ENCODE results near the gene SCN2B. TPM values are rescaled to one million over a fixed set of nuclear protein-coding genes. Genes with fewer than 3 reads are reported as not detected.

SCN2B gene
- total and polyA plus RNA-seq, 2 of the 13 experiments (the other 11 are each of a cell fraction or from before 2014, with no cell fraction given) = 0.01 to 0.02 TPM

DNA sequence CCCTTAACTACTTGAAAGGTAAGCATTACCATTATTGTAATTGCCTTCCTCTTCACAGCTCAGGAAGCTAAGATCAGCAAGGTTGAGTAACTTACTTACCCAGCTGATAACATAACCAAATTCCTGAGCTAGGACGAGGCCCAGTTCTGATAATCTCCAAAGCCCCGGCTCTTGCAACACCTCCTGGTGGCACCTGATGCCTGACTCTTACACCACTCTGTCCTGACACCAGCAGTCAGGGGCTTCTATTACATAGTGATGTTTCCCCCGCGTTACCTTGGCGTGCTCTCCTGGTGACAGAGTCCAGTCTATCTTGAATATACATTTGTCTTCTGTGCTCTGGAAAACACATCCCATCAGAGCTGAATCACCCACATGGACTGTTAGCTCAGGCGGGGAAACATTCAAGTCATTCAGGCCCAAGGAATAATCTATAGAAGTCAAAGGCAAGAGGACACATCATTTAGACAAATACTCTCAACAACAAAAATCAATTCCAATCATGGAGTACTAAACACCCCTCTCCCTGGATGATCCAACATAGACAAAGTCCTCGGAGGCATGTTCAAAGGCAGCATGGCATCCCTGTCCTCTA, 35.8 kb upstream of the SCN2B start (continued):
- TF ChIP-seq, protein P1, sequence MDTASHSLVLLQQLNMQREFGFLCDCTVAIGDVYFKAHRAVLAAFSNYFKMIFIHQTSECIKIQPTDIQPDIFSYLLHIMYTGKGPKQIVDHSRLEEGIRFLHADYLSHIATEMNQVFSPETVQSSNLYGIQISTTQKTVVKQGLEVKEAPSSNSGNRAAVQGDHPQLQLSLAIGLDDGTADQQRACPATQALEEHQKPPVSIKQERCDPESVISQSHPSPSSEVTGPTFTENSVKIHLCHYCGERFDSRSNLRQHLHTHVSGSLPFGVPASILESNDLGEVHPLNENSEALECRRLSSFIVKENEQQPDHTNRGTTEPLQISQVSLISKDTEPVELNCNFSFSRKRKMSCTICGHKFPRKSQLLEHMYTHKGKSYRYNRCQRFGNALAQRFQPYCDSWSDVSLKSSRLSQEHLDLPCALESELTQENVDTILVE (CRISPR knock-in tag; IDR thresholded peaks at IDR 0.05) = peak; percentile 57; the same call in 1 of the 2 replicates
- TF ChIP-seq LCORL (IDR thresholded peaks at IDR 0.05) (no peak), LCORL (CRISPR knock-in tag; IDR thresholded peaks at IDR 0.05) (peak; percentile 94), ZIK1 (CRISPR knock-in tag; IDR thresholded peaks at IDR 0.05; ENCODE audit: borderline replicate concordance, low read depth) (no peak), ATF7 (IDR thresholded peaks at IDR 0.05) (peak; percentile 63), ATF7 (CRISPR knock-in tag; IDR thresholded peaks at IDR 0.05) (peak; percentile 94), MED13 (CRISPR knock-in tag; IDR thresholded peaks at IDR 0.05) (peak; percentile 92), FOXK1 (CRISPR knock-in tag; IDR thresholded peaks at IDR 0.05; ENCODE audit: borderline replicate concordance, low read depth) (peak; percentile 85; the same call in 1 of the 2 replicates), TBX3 (IDR thresholded peaks at IDR 0.05; ENCODE audit: borderline replicate concordance) (peak; percentile 88), MLX (CRISPR knock-in tag; IDR thresholded peaks at IDR 0.05) (peak; percentile 63; the same call in 1 of the 2 replicates), ZNF580 (CRISPR knock-in tag; IDR thresholded peaks at IDR 0.05; ENCODE audit: borderline replicate concordance, low read depth) (peak; percentile 33; the same call in 1 of the 2 replicates), CCDC6 (CRISPR knock-in tag; IDR thresholded peaks at IDR 0.05) (no peak), MED8 (CRISPR knock-in tag; IDR thresholded peaks at IDR 0.05; ENCODE audit: insufficient replicate concordance) (peak; percentile 94), PHF5A (CRISPR knock-in tag; IDR thresholded peaks at IDR 0.05; ENCODE audit: low read depth, unreplicated experiment) (peak; percentile 21), ZNF710 (CRISPR knock-in tag; IDR thresholded peaks at IDR 0.05; ENCODE audit: borderline replicate concordance) (peak; percentile 77; the same call in 1 of the 2 replicates), SKI (IDR thresholded peaks at IDR 0.05; ENCODE audit: partially characterized antibody) (peak; percentile 61), SNRNP70 (IDR thresholded peaks at IDR 0.05; ENCODE audit: low read depth, low read length) (no peak)
- TF ChIP-seq, protein P2, sequence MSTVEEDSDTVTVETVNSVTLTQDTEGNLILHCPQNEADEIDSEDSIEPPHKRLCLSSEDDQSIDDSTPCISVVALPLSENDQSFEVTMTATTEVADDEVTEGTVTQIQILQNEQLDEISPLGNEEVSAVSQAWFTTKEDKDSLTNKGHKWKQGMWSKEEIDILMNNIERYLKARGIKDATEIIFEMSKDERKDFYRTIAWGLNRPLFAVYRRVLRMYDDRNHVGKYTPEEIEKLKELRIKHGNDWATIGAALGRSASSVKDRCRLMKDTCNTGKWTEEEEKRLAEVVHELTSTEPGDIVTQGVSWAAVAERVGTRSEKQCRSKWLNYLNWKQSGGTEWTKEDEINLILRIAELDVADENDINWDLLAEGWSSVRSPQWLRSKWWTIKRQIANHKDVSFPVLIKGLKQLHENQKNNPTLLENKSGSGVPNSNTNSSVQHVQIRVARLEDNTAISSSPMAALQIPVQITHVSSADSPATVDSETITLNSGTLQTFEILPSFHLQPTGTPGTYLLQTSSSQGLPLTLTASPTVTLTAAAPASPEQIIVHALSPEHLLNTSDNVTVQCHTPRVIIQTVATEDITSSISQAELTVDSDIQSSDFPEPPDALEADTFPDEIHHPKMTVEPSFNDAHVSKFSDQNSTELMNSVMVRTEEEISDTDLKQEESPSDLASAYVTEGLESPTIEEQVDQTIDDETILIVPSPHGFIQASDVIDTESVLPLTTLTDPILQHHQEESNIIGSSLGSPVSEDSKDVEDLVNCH (CRISPR knock-in tag; IDR thresholded peaks at IDR 0.05) = 0 out of 2 replicates have a peak, but pooled peaks have one; percentile 56
- TF ChIP-seq, protein P3, sequence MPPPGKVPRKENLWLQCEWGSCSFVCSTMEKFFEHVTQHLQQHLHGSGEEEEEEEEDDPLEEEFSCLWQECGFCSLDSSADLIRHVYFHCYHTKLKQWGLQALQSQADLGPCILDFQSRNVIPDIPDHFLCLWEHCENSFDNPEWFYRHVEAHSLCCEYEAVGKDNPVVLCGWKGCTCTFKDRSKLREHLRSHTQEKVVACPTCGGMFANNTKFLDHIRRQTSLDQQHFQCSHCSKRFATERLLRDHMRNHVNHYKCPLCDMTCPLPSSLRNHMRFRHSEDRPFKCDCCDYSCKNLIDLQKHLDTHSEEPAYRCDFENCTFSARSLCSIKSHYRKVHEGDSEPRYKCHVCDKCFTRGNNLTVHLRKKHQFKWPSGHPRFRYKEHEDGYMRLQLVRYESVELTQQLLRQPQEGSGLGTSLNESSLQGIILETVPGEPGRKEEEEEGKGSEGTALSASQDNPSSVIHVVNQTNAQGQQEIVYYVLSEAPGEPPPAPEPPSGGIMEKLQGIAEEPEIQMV (CRISPR knock-in tag; IDR thresholded peaks at IDR 0.05; ENCODE audit: low read depth) = peak; percentile 74; the same call in 1 of the 2 replicates
- TF ChIP-seq, protein P4, sequence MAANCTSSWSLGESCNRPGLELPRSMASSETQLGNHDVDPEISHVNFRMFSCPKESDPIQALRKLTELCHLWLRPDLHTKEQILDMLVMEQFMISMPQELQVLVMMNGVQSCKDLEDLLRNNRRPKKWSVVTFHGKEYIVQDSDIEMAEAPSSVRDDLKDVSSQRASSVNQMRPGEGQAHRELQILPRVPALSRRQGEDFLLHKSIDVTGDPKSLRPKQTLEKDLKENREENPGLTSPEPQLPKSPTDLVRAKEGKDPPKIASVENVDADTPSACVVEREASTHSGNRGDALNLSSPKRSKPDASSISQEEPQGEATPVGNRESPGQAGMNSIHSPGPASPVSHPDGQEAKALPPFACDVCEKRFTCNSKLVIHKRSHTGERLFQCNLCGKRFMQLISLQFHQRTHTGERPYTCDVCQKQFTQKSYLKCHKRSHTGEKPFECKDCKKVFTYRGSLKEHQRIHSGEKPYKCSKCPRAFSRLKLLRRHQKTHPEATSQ (CRISPR knock-in tag; IDR thresholded peaks at IDR 0.05; ENCODE audit: borderline replicate concordance) = peak; percentile 64; the same call in 1 of the 2 replicates
